ENCODE results near the gene DHRS7C. TPM values are rescaled to one million over a fixed set of nuclear protein-coding genes. Genes with fewer than 3 reads are reported as not detected.

The DHRS7C gene
- not detected in 2 replicates for total RNA-seq (2014; rRNA removed; shearing (Covaris generic))
- not detected in 2 replicates for polyA plus RNA-seq (2015; cell fraction: cytosol; rRNA removed)
- not detected in 2 replicates for polyA plus RNA-seq (2015; cell fraction: nucleus; rRNA removed)

GRCh38 chr17:9790889-9791876 is at the start of gene DHRS7C:
TSS of gene DHRS7C (minus strand) at chr17:9791592. CDS start at chr17:9791284, 308 bp downstream.
- no peak for DNase-seq (ENCODE audit: low read depth, low spot score)
- in situ Hi-C loops (cut with HindIII; ENCODE audit: low pct_unique_long_range_greater_than_20kb, low sequenced_read_pairs), result no loop called here

GRCh38 chr17:9839433-9839832 is 48.0 kb upstream of the DHRS7C start:
- DNase-seq (ENCODE audit: low read depth, low spot score), result peak; percentile 40
- in situ Hi-C loops (cut with HindIII; ENCODE audit: low pct_unique_long_range_greater_than_20kb, low sequenced_read_pairs), result no loop called here

- in situ Hi-C loops (cut with HindIII; ENCODE audit: low pct_unique_long_range_greater_than_20kb, low sequenced_read_pairs), result no loop called here
- no peak for DNase-seq (ENCODE audit: low read depth, low spot score)
These were observed 46.4 kb upstream of the DHRS7C start for GRCh38 chr17:9837551-9838471.

- in situ Hi-C loops (cut with HindIII; ENCODE audit: low pct_unique_long_range_greater_than_20kb, low sequenced_read_pairs), result no loop called here
- DNase-seq (ENCODE audit: low read depth, low spot score), result no peak
These were observed 42.5 kb upstream of the DHRS7C start for GRCh38 chr17:9833922-9834321.

GRCh38 chr17:9830711-9831110 is 39.3 kb upstream of the DHRS7C start:
- in situ Hi-C loops (cut with HindIII; ENCODE audit: low pct_unique_long_range_greater_than_20kb, low sequenced_read_pairs), result no loop called here

GRCh38 chr17:9829343-9829742 is 38.0 kb upstream of the DHRS7C start:
- in situ Hi-C loops (cut with HindIII; ENCODE audit: low pct_unique_long_range_greater_than_20kb, low sequenced_read_pairs), result no loop called here
- peak; percentile 50 for DNase-seq (ENCODE audit: low read depth, low spot score)

More at GRCh38 chr17:9830711-9831110, 39.3 kb upstream of the DHRS7C start:
- no peak for DNase-seq (ENCODE audit: low read depth, low spot score)

- in situ Hi-C loops (cut with HindIII; ENCODE audit: low pct_unique_long_range_greater_than_20kb, low sequenced_read_pairs), result no loop called here
These were observed 37.2 kb upstream of the DHRS7C start for GRCh38 chr17:9828296-9829295.

GRCh38 chr17:9825641-9826150 is 34.3 kb upstream of the DHRS7C start, which contains the start of gene GLP2R:
TSS of gene GLP2R (plus strand) at chr17:9825924. CDS start at chr17:9826064, 140 bp downstream.
- in situ Hi-C loops (cut with HindIII; ENCODE audit: low pct_unique_long_range_greater_than_20kb, low sequenced_read_pairs), result no loop called here

More at GRCh38 chr17:9828296-9829295, 37.2 kb upstream of the DHRS7C start:
- no peak for DNase-seq (ENCODE audit: low read depth, low spot score)

GRCh38 chr17:9824797-9825338 is 33.5 kb upstream of the DHRS7C start:
- DNase-seq (ENCODE audit: low read depth, low spot score), result no peak
- in situ Hi-C loops (cut with HindIII; ENCODE audit: low pct_unique_long_range_greater_than_20kb, low sequenced_read_pairs), result no loop called here

More at GRCh38 chr17:9825641-9826150, 34.3 kb upstream of the DHRS7C start, which contains the start of gene GLP2R:
- DNase-seq (ENCODE audit: low read depth, low spot score), result no peak

GRCh38 chr17:9824094-9824493 is 32.7 kb upstream of the DHRS7C start:
- in situ Hi-C loops (cut with HindIII; ENCODE audit: low pct_unique_long_range_greater_than_20kb, low sequenced_read_pairs), result no loop called here
- peak; percentile 23 for DNase-seq (ENCODE audit: low read depth, low spot score)

- DNase-seq (ENCODE audit: low read depth, low spot score), result no peak
- in situ Hi-C loops (cut with HindIII; ENCODE audit: low pct_unique_long_range_greater_than_20kb, low sequenced_read_pairs), result no loop called here
These were observed 30.5 kb upstream of the DHRS7C start, which contains the start of gene GSG1L2 for GRCh38 chr17:9821921-9822320. TSS of gene GSG1L2 (minus strand) at chr17:9822079. CDS start at chr17:9822071, 8 bp downstream.

GRCh38 chr17:9820448-9820847 is 29.1 kb upstream of the DHRS7C start:
- in situ Hi-C loops (cut with HindIII; ENCODE audit: low pct_unique_long_range_greater_than_20kb, low sequenced_read_pairs), result no loop called here
- peak; percentile 38 for DNase-seq (ENCODE audit: low read depth, low spot score)

- DNase-seq (ENCODE audit: low read depth, low spot score), result no peak
- in situ Hi-C loops (cut with HindIII; ENCODE audit: low pct_unique_long_range_greater_than_20kb, low sequenced_read_pairs), result no loop called here
These were observed 27.4 kb upstream of the DHRS7C start for GRCh38 chr17:9818760-9819159.

- in situ Hi-C loops (cut with HindIII; ENCODE audit: low pct_unique_long_range_greater_than_20kb, low sequenced_read_pairs), result no loop called here
- DNase-seq (ENCODE audit: low read depth, low spot score), result peak; percentile 87
These were observed 25.7 kb upstream of the DHRS7C start for GRCh38 chr17:9817086-9817485.

GRCh38 chr17:9816472-9816871 is 25.1 kb upstream of the DHRS7C start:
- DNase-seq (ENCODE audit: low read depth, low spot score), result no peak
- in situ Hi-C loops (cut with HindIII; ENCODE audit: low pct_unique_long_range_greater_than_20kb, low sequenced_read_pairs), result no loop called here

GRCh38 chr17:9814337-9814945 is 23.0 kb upstream of the DHRS7C start:
- in situ Hi-C loops (cut with HindIII; ENCODE audit: low pct_unique_long_range_greater_than_20kb, low sequenced_read_pairs), result no loop called here
- no peak for DNase-seq (ENCODE audit: low read depth, low spot score)
